ENCODE data around the gene G6PC1.

The G6PC1 gene

DNA sequence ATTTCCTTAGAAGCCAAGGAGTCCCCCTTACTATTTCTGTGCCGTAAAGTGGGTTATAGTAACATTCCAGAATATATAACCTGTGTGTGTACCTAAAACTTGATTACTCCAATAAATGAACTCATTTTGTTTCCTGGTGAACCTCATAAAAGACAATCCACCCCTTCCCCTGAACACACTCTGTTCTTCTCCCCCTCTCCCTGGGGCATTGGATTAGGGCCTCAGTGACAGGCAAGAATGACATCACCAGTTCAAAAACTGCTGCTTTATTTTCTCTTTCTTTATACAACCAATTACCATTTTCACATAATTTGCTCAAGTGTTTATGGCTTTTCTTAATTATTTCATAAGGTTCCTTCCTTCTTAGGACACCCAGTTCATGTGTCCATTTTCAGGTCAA lies 46.2 kb downstream of the G6PC1 start:
- DNase-seq: no peak

DNA sequence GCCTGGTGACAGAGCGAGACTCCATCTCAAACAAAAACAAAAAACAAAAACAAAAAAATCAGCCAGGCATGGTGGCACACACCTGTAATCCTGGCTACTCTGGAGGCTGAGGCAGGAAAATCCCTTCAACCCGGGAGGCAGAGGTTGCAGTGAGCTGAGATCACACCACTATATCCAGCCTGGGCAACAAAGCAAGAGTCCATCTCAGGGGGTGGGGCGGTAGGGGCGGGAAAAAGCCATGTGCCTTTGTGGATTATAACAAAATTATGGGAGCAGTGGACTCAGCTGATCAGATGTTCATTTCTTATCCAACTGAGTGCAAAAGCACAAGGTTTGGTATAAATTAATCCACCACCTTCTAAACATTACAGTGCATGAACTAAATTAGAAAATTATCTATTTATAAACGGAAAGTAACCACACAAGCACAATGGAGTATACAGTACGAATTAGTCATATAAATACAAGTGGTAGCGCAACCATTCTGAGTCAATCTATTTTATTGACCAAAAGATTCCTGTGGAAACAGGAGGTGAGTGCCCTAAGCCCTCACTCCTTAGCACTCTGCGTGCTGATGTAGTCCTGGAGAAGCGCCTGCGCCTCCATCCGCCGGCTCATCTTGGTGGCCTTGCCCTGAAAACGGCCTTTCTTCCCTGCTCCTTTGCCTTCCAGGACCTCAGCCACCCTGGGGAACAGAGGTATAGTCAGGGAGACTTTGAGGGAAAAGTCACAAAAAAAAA lies 49.6 kb downstream of the G6PC1 start:
- no peak for DNase-seq
